ENCODE results near the gene TMTC2. TPM values are rescaled to one million over a fixed set of nuclear protein-coding genes. Genes with fewer than 3 reads are reported as not detected.

Gene TMTC2
- total and polyA plus RNA-seq, 3 donors from 2014 or later: 8.1 to 22.4 (median 19.4) TPM

- Histone ChIP-seq H3K4me1 (no peaks in the 10 kb centered on the region), H3K36me3 (ENCODE audit: low read depth, missing control alignments) (no peaks in the 10 kb centered on the region), H3K27me3 (no peaks in the 10 kb centered on the region), H3K27ac (no peak overlapping the region), H3K9me3 (no peaks in the 10 kb centered on the region), H3K4me3 (no peak overlapping the region)
- no peak for DNase-seq
- TF ChIP-seq CTCF (IDR thresholded peaks at IDR 0.05): no peak
- no peak for TF ChIP-seq POLR2A (IDR thresholded peaks at IDR 0.05)
- intact Hi-C loops (cut with DNase I; ENCODE audit: low total_unique reads): no loop called here
- 94 to 98% methylated on average over 1 of the region's 1 CpG for WGBS, 2 donors
These were observed 237.2 kb downstream of the TMTC2 start for GRCh38 chr12:82923935-82924334.

GRCh38 chr12:82926630-82927029 lies 239.9 kb downstream of the TMTC2 start:
- WGBS, 2 donors: 82 to 100% methylated on average over 3 of the region's 3 CpGs
- no peaks in the 10 kb centered on the region for H3K27me3 ChIP-seq
- no peak overlapping the region for H3K27ac ChIP-seq
- no peaks in the 10 kb centered on the region for H3K4me1 ChIP-seq
- H3K36me3 ChIP-seq (ENCODE audit: low read depth, missing control alignments): no peaks in the 10 kb centered on the region
- intact Hi-C loops (cut with DNase I; ENCODE audit: low total_unique reads): no loop called here
- no peak for DNase-seq
- H3K9me3 ChIP-seq: no peaks in the 10 kb centered on the region
- no peak overlapping the region for H3K4me3 ChIP-seq
- TF ChIP-seq CTCF (IDR thresholded peaks at IDR 0.05) (no peak), POLR2A (IDR thresholded peaks at IDR 0.05) (no peak)

- TF ChIP-seq CTCF (IDR thresholded peaks at IDR 0.05) (no peak), POLR2A (IDR thresholded peaks at IDR 0.05) (no peak)
- H3K9me3 ChIP-seq: no peaks in the 10 kb centered on the region
- intact Hi-C loops (cut with DNase I; ENCODE audit: low total_unique reads): no loop called here
- H3K4me1 ChIP-seq: no peaks in the 10 kb centered on the region
- no peaks in the 10 kb centered on the region for H3K36me3 ChIP-seq (ENCODE audit: low read depth, missing control alignments)
- WGBS, 2 donors: 91 to 93% methylated on average over 3 of the region's 3 CpGs
- H3K27ac ChIP-seq: no peak overlapping the region
- no peaks in the 10 kb centered on the region for H3K27me3 ChIP-seq
- H3K4me3 ChIP-seq: no peak overlapping the region
- no peak for DNase-seq
These were observed 243.6 kb downstream of the TMTC2 start for GRCh38 chr12:82930301-82930700.

GRCh38 chr12:82931349-82932116 lies 244.8 kb downstream of the TMTC2 start:
- Histone ChIP-seq H3K4me1 (no peaks in the 10 kb centered on the region), H3K4me3 (no peak overlapping the region), H3K9me3 (no peaks in the 10 kb centered on the region), H3K27ac (no peak overlapping the region), H3K36me3 (ENCODE audit: low read depth, missing control alignments) (no peaks in the 10 kb centered on the region), H3K27me3 (no peaks in the 10 kb centered on the region)
- no peak for DNase-seq
- TF ChIP-seq POLR2A (IDR thresholded peaks at IDR 0.05): no peak
- no peak for TF ChIP-seq CTCF (IDR thresholded peaks at IDR 0.05)
- intact Hi-C loops (cut with DNase I; ENCODE audit: low total_unique reads): no loop called here
- 90 to 92% methylated on average over 5 of the region's 5 CpGs for WGBS, 2 donors

- intact Hi-C loops (cut with DNase I; ENCODE audit: low total_unique reads): no loop called here
- TF ChIP-seq POLR2A (IDR thresholded peaks at IDR 0.05) (no peak), CTCF (IDR thresholded peaks at IDR 0.05) (no peak)
- no peak overlapping the region for H3K4me3 ChIP-seq
- no peaks in the 10 kb centered on the region for H3K27me3 ChIP-seq
- no peak overlapping the region for H3K27ac ChIP-seq
- 43 to 67% methylated on average over 2 of the region's 2 CpGs for WGBS, 2 donors
- no peaks in the 10 kb centered on the region for H3K9me3 ChIP-seq
- DNase-seq: no peak
- H3K36me3 ChIP-seq (ENCODE audit: low read depth, missing control alignments): no peaks in the 10 kb centered on the region
- H3K4me1 ChIP-seq: no peaks in the 10 kb centered on the region
These were observed 250.4 kb downstream of the TMTC2 start for GRCh38 chr12:82937151-82937550.

Data from testis (tissue), 3 donors.